Pulmonary artery endothelial cell (primary cell): Measurements from ENCODE around the gene CCDC83. TPM values are rescaled to one million over a fixed set of nuclear protein-coding genes. Genes with fewer than 3 reads are reported as not detected.
"Not testable (repeated sequence)": the region's sequence is repeated elsewhere in the genome, so short reads cannot be mapped to it uniquely, and the experiment has no call there.

Experiments
- DNase-seq: peaks from one replicate; pipeline ENCODE4 v3.0.0-alpha.2; 2011; ENCODE audit warnings: low read depth, low spot score
- total RNA-seq: library from RNA; depleted of rRNA; stranded (reverse); fragments of >200 nt; gene quantifications from 2 replicates; pipeline ENCODE4 v1.2.3, GENCODE V29; 2014

CCDC83 gene
- total RNA-seq, 1 donor from 2014 or later: not detected

DNA sequence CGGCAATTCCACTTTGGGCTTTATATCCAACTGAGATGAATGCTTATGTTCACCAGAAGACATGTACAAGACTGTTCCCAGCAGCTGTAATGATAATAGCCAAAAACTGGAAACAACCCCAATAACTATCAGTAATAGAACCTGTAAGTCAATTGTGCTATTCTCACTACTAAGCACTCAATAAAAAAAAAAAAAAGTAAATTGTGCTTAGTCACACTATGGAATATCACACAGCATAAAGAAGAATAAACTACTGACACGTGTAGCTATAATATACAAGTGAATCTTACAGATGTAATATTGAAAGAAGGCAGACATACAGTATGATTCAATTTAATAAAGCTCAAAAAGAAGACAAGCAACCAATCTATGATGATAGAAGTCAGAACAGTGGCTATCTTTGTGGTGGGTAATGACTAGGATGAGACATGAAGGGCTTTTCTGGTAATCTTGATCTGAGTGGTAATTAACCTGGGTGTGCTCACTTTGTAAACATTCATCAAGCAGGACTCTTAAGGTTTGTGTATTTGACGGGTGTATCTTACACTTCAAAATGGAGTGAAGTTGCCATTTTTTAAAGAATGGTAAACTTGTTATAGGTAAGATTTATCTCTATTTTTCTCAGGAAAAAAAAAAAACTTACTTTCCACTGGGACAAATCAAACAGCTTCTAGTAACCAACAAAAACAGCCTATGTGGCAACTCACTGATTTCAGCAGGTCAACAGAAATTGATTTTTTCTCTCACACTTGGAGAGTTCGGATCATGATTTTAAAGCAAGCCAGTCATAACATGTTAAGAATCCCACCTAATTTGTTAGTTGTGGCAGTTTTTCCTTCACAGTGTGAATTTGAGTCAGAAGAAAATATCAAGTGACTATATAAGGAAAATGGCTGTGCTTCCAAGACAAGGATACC lies 84.2 kb downstream of the CCDC83 start:
- no peak for DNase-seq

DNA sequence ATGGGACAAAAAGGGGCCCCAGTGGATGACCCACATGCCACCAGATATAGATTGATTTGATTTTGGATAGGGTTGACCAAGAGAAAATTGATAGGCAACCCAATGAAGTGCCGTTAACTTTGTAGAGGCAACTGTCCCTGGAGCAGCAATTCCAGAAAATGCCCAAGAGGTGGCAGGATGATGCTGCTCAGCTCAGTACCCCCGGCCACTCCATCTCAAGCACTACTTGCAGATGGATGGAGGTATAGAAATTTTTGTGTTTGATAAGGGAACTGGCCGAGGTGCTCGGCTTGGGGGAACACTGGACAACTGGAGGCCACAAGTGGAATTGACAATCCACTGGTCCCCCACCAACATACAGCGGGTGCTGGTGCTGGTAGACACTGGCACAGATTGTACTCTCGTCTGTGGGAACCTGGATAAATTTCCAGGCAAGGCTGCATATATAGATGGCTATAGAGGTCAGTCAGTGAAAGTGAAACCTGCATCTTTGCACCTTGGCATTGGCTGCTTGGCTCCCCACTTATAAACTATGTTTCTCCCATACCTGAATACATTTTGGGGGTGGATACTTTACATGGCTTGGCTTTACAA lies 86.3 kb downstream of the CCDC83 start:
- peak; percentile 46 for DNase-seq

DNA sequence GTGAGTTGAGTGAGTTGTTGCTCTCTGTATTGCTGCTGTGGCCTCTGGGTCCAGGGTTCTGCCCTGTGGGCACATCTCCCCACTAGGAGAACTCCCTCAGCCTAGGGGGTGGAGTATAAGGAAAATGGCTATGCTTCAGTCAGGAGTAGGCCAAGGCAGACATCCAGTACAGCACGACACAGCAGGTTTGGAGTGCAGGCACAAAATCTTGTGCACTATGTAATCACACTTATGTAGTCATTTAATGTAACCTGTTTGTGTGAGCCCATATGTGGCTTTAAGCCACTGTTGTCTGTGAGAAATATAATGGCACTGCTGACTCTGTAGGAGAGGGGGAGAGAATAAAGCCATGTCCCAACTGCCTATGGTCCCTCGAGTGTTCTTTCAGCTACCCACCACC lies 90.1 kb downstream of the CCDC83 start:
- DNase-seq: no peak

DNA sequence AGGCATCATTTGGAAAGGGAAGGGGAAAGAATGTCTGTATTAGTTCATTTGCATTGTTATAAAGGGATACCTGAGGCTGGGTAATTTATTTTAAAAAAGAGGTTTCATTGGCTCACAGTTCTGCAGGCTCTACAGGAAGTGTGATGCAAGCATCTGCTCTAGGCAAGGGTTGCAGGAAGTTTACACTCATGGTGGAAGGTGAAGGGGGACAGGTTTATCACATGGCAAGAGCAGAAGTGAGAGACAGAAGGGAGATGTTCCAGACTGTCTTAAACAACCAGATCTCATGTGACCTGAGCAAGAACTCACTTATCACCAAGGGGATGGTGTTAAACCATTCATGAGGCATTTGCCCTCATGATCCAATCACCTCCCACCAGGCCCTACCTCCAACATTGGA lies 90.6 kb downstream of the CCDC83 start:
- no peak for DNase-seq

DNA sequence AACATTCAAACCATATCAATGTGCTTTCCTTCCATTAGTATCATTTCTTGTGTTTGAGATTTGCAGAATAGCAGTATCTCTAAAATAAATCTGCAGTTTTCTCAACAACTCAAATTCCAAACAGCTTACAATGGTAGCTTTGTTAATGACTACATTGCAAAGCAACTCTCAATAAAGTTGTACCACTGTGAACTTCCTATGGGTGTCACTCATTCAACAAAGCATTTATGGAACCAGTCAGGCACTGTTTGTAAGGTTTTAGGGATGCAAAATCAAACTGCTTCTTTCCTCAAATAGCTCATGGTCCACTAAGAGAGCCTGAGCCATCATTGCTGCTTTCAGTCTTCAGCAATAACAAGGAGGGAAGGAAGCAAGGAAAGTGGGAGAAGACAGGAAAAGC lies 91.0 kb downstream of the CCDC83 start:
- DNase-seq: no peak

DNA sequence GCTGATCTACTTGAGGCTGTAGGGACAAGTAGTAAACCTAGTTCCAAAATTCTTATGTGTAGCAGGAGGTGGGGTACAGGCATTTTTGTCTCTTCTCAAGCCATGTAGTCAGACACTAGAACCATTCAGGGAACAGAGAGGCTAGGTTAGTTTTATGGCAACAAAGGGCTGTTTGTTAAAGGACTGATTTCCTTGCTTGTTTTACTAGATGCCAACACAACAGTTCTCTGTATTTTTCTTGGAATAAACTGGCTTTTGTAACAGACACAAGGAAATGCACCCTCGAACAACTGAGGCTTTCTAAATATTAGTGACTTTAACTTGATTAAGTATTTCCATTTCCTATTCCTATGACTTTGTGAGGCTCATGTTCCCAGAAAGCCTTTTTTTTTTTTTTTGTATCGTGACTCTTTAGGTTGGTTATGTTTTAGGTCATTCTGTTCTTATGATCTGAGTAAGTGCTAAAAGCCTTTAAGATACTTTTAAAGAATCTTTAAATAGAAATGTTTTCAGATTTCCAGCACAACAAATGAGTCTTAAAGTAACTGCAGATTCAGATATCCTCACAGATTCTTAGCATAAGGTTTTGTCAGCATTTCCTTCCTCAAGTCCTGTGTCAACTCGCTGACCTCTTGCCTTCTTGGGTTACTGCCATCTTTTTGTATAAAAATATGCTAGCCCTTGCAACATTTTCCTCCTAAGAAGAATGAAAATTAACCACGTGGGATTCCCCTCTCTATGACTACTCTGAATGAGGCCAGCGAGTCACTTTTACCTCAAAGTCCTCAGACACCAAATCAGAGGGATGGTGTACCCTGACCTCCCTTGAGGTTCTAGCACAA lies 92.5 kb downstream of the CCDC83 start:
- peak; percentile 91 for DNase-seq

DNA sequence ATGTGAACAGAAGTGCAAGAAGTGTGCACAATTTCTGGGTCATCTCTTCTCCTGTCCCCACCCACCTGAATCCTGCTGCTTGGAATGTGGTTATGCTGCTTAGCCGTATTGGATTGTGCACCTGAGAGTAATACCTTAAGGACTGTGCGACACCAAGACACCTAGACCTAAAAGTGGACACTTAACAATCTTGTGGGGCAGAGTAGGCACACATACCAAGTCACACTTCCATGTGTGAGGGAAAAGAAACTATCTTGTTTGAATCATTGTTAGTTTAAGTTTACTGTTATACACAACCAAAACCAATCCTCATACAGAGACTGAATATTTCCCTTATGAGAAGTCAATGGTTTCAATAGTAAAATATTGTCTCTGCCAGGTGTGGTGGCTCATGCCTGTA lies 93.7 kb downstream of the CCDC83 start:
- DNase-seq: no peak

DNA sequence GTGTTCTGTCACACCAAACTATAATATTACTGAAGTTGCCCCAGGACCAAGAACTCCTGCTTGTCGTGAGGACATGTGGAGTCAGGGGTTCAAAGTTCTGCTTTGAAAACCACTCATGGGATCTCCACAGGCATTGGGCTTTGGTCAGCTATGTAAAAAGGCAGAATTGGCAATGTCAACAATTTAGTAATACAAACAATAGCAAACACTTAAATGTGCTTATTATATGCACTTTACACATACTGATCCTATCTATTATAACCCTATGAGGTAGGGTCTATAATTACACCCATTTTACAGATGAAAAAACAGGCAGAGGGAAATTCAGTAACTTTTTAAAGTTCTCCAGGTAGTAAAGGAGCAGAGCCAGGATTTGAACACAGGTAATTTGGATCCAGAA lies 94.6 kb downstream of the CCDC83 start:
- no peak for DNase-seq

DNA sequence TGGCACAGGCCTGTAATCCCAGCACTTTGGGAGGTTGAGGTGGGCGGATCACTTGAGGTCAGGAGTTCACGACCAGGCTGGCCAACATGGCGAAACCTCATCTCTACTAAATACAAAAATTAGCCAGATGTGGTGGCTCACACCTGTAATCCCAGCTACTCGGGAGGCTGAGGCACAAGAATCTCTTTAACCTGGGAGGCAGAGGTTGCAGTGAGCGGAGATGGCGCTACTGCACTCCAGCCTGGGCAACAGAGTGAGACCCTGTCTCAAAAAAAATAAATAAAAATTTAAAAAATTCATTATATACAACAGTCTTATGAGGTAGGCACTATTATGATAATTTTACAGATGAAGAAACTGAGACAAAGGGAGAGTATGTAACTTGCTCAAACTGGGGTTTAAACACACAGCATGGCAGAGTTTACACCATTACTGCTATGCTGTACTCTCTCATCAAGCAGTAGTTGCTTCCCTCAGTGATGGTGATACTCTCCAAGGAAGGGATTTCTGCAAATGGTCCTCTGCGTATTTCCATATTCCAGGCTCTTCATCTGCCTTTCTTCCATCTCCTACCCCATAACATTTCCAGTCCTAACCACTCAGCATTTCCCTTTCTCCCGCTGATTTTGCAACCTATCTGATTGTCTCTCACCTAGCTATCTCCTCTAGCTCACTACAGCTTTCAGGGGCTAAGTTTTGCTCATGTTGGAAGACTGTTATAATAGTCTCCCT lies 95.3 kb downstream of the CCDC83 start:
- DNase-seq: no peak

DNA sequence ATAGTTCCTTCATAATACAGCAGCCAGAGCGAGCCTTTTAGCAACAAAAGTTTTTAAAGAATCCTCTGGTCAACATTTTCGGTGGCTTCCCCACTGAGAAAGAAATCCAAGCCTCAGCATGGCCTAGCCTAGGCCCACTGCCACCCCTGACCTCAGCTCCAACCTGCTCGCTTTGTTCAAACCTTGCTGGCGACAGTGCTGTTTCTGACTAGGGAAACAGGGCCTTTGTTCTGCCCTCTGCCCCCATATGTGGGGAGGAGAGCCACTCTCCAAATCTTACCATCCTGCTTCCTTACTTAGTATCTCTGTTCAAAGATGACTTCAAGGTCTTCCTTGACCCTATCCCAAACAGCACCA lies 95.8 kb downstream of the CCDC83 start:
- DNase-seq: no peak

DNA sequence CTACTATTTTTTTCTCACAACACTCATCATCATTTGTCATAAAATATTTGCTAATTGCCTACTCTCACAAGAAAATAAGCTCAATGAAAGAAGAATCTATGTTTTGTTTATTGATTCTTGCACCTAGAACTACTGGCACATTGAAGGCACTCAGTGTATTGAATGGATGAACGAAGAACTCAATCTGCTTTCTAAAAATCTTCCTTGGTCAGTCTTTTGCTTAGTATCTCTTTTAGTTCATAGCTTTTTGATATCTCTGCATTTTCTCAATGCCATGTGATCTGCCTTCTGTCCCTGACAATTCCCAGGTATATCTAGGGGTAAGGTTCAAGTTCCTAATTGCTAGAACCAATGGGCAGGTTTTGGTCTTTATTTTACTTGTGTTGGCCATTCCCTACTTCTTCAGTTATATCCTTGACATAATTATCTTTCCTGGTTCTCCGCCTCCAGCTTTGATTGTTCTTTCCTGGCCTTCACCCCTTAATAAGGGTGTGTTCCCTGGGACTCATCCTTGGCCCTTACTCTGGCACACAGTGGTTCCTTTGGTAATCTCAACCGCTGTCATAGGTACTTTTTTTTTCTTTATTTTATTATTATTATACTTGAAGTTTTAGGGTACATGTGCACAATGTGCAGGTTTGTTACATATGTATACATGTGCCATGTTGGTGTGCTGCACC lies 96.4 kb downstream of the CCDC83 start:
- no peak for DNase-seq

DNA sequence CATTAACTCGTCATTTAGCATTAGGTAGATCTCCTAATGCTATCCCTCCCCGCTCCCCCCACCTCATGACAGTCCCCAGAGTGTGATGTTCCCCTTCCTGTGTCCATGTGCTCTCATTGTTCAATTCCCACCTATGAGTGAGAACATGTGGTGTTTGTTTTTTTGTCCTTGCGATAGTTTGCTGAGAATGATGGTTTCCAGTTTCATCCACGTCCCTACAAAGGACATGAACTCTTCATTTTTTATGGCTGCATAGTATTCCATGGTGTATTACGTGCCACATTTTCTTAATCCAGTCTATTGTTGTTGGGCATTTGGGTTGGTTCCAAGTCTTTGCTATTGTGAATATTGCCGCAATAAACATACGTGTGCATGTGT lies 96.9 kb downstream of the CCDC83 start:
- not testable (repeated sequence) for DNase-seq

DNA sequence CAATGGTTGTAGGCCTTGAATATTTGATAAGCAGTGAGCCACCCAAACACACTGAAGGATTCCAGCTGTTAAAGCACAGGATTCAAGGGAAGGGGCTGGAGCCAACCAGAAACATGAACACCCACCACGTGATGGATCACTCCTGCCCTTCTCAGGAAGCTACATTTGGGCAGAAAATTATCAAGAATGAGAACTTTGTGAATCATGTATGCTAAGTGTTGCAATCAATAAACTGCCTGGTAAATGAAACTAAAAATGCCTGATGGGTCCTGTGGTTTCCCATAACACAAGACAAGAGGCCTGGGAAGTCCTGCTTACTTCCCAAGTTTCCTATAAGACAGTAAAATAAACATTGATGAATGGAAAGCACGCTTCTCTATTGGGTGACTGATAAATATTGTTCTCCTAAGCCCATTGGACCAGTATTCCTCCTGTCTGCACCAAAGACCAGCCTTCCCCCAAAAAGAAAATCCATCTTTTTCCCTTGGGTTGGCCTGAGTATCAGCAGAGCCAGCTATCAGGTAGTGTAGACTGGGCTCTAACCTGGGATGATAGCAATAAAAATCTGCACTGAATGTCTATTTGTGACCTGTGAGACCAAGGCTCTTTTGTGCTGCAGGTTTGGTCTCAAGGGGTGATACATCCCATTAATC lies 98.4 kb downstream of the CCDC83 start:
- no peak for DNase-seq

DNA sequence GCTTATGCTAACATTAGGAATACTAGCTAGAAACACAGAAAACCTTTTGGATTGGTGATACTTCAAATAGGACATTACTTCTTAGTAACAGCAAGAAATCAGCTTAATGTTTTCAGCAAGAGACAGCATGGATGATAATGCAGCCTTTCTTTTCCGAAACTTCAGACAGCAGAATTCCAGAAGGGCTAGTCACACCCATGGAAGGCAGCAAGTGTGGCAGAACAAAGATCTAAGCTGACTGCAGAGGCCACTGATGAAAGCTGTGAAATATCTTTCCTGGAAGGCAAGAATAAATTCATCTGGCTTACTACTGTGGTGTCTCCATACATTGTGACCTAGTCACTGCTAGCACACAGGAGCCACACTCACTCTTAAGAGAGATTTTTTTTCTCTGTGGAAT lies 100.3 kb downstream of the CCDC83 start:
- no peak for DNase-seq

DNA sequence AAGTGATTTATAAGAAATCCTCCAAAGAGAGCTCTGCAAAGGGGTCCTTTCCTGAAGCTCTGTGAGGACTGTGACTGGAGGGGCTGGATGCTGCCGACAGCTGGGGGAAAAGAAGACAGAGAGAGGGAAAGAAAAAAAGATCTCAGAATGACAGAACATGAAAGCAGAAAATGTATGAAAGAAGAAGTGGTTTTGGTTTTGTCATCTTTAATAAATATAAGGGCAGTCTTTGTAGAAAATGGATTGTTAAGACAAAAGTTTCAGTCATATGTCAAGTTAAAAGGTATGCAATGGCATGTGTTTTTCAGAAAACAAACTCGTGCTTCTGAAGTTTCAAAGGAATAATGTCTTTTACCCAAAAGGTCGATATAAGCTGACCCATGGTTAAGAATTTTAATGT lies 105.5 kb downstream of the CCDC83 start:
- no peak for DNase-seq

DNA sequence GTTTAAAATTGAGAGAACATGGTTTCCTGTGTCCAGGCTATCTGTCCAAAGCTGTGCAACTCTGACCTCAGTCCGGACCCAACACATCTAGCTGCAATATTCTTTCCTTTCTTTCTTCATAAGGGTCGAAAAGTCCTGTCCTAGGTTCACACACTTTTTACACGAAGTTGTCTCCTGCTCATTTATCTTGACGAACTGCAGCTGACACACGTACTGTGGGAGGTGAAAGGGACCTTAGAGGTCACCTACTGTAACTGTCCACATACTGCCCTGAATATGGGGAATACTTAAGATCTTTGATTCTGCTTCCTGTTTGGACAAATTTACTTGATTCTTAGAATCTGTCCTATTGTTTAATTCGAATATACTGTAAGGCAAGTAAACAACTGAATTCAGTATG lies 105.9 kb downstream of the CCDC83 start:
- no peak for DNase-seq

DNA sequence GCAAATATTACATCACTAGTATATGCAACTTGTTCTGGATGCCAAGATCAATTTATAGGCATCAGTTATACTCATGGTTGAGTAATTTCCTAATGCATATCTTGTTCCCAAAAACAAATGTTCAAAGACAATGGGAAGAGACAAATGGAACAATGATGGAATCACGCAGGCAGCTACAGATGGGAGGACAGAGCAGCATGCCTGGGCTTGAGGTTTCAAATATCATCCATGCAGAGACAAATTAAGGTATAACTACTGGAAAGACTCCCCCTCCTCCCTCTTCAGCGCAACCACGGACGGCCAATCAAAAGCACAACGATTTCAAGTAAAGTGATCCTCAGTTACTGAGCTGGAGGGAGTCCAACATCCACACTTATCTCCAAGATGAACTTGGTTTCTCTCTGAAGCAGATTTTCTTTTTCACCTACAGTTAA lies 106.8 kb downstream of the CCDC83 start:
- DNase-seq: peak; percentile 60

DNA sequence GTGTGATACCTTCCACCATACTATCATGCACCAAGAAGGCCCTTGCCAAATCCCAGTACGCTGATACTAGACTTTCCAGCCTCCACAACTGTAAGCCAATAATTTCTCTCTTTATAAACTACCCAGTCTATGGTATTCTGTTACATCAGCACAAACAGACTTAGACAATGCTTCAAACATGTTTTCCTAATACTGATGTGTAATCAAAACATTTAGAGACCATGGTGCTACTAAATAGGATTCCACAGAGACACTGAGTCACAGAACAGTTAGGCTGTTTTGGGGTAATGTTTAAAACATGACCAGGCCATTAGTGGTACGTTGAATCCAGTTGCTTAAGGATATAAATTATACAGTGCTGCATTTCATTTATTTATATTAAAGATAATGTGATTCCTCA lies 110.0 kb downstream of the CCDC83 start:
- DNase-seq: no peak

DNA sequence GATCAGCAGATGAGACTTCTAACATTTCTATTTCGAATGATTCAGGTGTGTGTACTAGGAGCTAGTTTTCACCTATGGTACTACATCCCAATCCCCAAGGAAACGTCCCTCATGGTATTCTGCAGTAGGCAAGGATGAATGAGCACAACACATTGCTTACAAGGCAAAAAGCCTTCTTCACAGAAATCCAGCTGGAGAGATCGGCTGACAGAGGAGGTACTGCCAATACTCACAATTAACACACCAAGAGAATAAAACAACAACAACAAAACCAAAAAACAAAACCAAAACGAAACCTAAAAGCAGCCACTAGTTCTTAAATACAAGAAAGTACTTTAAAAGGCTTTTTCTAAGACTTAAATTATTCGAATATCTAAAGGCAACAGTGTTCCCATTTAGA lies 112.3 kb downstream of the CCDC83 start:
- no peak for DNase-seq
